Liver (tissue), 9 donors: ENCODE data around the gene SCAF1. TPM values are rescaled to one million over a fixed set of nuclear protein-coding genes. Genes with fewer than 3 reads are reported as not detected.

Experiments
- DNase-seq: peaks from one replicate; pipeline ENCODE4 v3.0.0-alpha.2; 2017; ENCODE audit warnings: low spot score
- H3K27ac ChIP-seq, 2 donors: one replicate each; pipeline ENCODE4 v1.7.0; 2013; ENCODE audit warnings: inconsistent platforms in 2 of 2, low read length in 2 of 2, control low read depth in 1 of 2, low read depth in 1 of 2, mild to moderate bottlenecking in 1 of 2
- H3K27me3 ChIP-seq, 4 donors: one replicate each; pipeline versions ENCODE4 v1.6.1 to v1.7.0; 2013; ENCODE audit warnings: low read length in 3 of 4, inconsistent platforms in 1 of 4, mild to moderate bottlenecking in 1 of 4, moderate library complexity in 1 of 4; ENCODE audit not compliant: control insufficient read depth in 4 of 4, insufficient read depth in 4 of 4
- H3K36me3 ChIP-seq, 4 donors: one replicate each; pipeline versions ENCODE4 v1.6.1 to v1.7.0; 2013; ENCODE audit warnings: low read length in 3 of 4, mild to moderate bottlenecking in 3 of 4, low read depth in 1 of 4, moderate library complexity in 1 of 4; ENCODE audit not compliant: control insufficient read depth in 4 of 4, insufficient read depth in 3 of 4
- H3K4me1 ChIP-seq, 4 donors: one replicate each; pipeline versions ENCODE4 v1.6.1 to v1.7.0; 2013; ENCODE audit warnings: low read length in 3 of 4, mild to moderate bottlenecking in 3 of 4, moderate library complexity in 1 of 4; ENCODE audit not compliant: control insufficient read depth in 4 of 4, insufficient read depth in 4 of 4
- H3K4me3 ChIP-seq, 3 donors: one replicate each; pipeline versions ENCODE4 v1.6.1 to v1.7.0; 2013; ENCODE audit warnings: low read length in 3 of 3, control low read depth in 1 of 3, low read depth in 1 of 3, mild to moderate bottlenecking in 1 of 3
- H3K9ac ChIP-seq, 2 donors: one replicate each; pipeline ENCODE4 v1.7.0; 2013; ENCODE audit warnings: low read length in 2 of 2, mild to moderate bottlenecking in 2 of 2, moderate library complexity in 2 of 2, control low read depth in 1 of 2, low read depth in 1 of 2
- H3K9me3 ChIP-seq, 4 donors: one replicate each; pipeline versions ENCODE4 v1.6.1 to v1.7.0; 2013; ENCODE audit warnings: low read length in 3 of 4; ENCODE audit not compliant: control insufficient read depth in 4 of 4
- ATF3 ChIP-seq: IDR thresholded peaks from 2 replicates; pipeline ENCODE4 v1.6.1; 2016; ENCODE audit warnings: antibody characterized with exemption
- CTCF ChIP-seq: fragments of 150-350 bp; IDR thresholded peaks from 2 replicates; pipeline ENCODE4 v1.5.1; 2017; ENCODE audit warnings: improper control_type of control experiment, low read depth, low read length; ENCODE audit not compliant: missing input control
- EGR1 ChIP-seq, 2 donors: IDR thresholded peaks; 2 replicates each; pipeline ENCODE4 v1.6.1; 2016 to 2018; ENCODE audit warnings: antibody characterized with exemption in 2 of 2, low read depth in 2 of 2
- FOXA1 ChIP-seq: IDR thresholded peaks from 2 replicates; pipeline ENCODE4 v1.6.1; 2016; ENCODE audit warnings: antibody characterized with exemption
- FOXA2 ChIP-seq: IDR thresholded peaks from 2 replicates; pipeline ENCODE4 v1.6.1; 2016; ENCODE audit warnings: antibody characterized with exemption
- GABPA ChIP-seq, 2 donors: IDR thresholded peaks in 1 of 2; conservative IDR thresholded peaks in 1 of 2; 2 replicates each; pipeline ENCODE4 v1.6.1; 2016; ENCODE audit warnings: antibody characterized with exemption in 2 of 2, mild to moderate bottlenecking in 1 of 2, moderate library complexity in 1 of 2
- HNF4A ChIP-seq, 2 donors: conservative IDR thresholded peaks; 2 replicates each; pipeline ENCODE4 v1.6.1; 2016; ENCODE audit warnings: antibody characterized with exemption in 2 of 2, mild to moderate bottlenecking in 2 of 2
- HNF4G ChIP-seq: IDR thresholded peaks from 2 replicates; pipeline ENCODE4 v1.6.1; 2016; ENCODE audit warnings: antibody characterized with exemption
- JUND ChIP-seq, 2 donors: IDR thresholded peaks; 2 replicates each; pipeline ENCODE4 v1.6.1; 2016; ENCODE audit warnings: antibody characterized with exemption in 2 of 2
- MAX ChIP-seq: IDR thresholded peaks from 2 replicates; pipeline ENCODE4 v1.6.1; 2016; ENCODE audit warnings: antibody characterized with exemption
- NR2F2 ChIP-seq: IDR thresholded peaks from 2 replicates; pipeline ENCODE4 v1.6.1; 2016; ENCODE audit warnings: antibody characterized with exemption
- RAD21 ChIP-seq, 2 donors: IDR thresholded peaks; 2 replicates each; pipeline ENCODE4 v1.6.1; 2016; ENCODE audit warnings: antibody characterized with exemption in 2 of 2, mild to moderate bottlenecking in 2 of 2
- RXRA ChIP-seq, 2 donors: IDR thresholded peaks; 2 replicates each; pipeline ENCODE4 v1.6.1; 2017 to 2018; ENCODE audit warnings: antibody characterized with exemption in 2 of 2, mild to moderate bottlenecking in 1 of 2
- SP1 ChIP-seq: IDR thresholded peaks from 2 replicates; pipeline ENCODE4 v1.6.1; 2018; ENCODE audit warnings: antibody characterized with exemption, mild to moderate bottlenecking
- TAF1 ChIP-seq: conservative IDR thresholded peaks from 2 replicates; pipeline ENCODE4 v1.6.1; 2016; ENCODE audit warnings: antibody characterized with exemption, mild to moderate bottlenecking
- YY1 ChIP-seq: IDR thresholded peaks from 2 replicates; pipeline ENCODE4 v1.6.1; 2016; ENCODE audit warnings: antibody characterized with exemption, mild to moderate bottlenecking
- ZBTB33 ChIP-seq: IDR thresholded peaks from 2 replicates; pipeline ENCODE4 v1.6.1; 2016; ENCODE audit warnings: antibody characterized with exemption
- WGBS: extraction: QIAGEN DNeasy Blood & Tissue Kit; methylation state at CpG from one replicate; pipeline ENCODE4 v1.1.7; 2013; 5-methylcytosine and 5-hydroxymethylcytosine counted together
- polyA plus RNA-seq, 2 donors: library from polyadenylated mRNA; stranded (reverse) in 1 of 2; unstranded in 1 of 2; fragments of 200-250 nt in 1 of 2; fragments of >200 nt in 1 of 2; fragmentation: Nextera tagmentation in 1 of 2; extraction: Ambion mirVana in 1 of 2; gene quantifications; one replicate each; pipeline versions ENCODE4 v1.2.1 to v1.2.3, GENCODE V29; 2013 to 2015
- total RNA-seq, 2 donors: library from RNA; depleted of rRNA; stranded (reverse); fragments of >200 nt; gene quantifications; one replicate each; pipeline ENCODE4 v1.2.3, GENCODE V29; 2014
- donor health status: healthy.
- donor health status: healthy.
- donor health status: healthy.
- donor health status: healthy.
- donor health status: healthy.

The SCAF1 gene
- total and polyA plus RNA-seq, 4 donors, result 4.6 to 17.6 (median 9.9) TPM

- Histone ChIP-seq H3K4me1 (peaks cover 0 to 32% (median 16%) of the 10 kb centered on the region in 4 donors), H3K9ac (peak overlapping the region in 1 of 2 donors; percentile 98), H3K9me3 (no peaks in the 10 kb centered on the region), H3K27me3 (no peaks in the 10 kb centered on the region), H3K4me3 (no peak overlapping the region), H3K36me3 (peaks cover 2 to 9% (median 7%) of the 10 kb centered on the region in 4 donors), H3K27ac (no peak overlapping the region)
- TF ChIP-seq FOXA1, result no peak
- no peak for TF ChIP-seq GABPA (IDR thresholded peaks at IDR 0.05 in 1 of 2, conservative IDR thresholded peaks at IDR 0.05 in 1 of 2)
- TF ChIP-seq RXRA (IDR thresholded peaks at IDR 0.05), result no peak
- TF ChIP-seq HNF4G, result no peak
- no peak for TF ChIP-seq ZBTB33
- no peak for TF ChIP-seq ATF3
- TF ChIP-seq NR2F2, result no peak
- TF ChIP-seq YY1, result no peak
- no peak for TF ChIP-seq SP1
- no peak for TF ChIP-seq EGR1 (IDR thresholded peaks at IDR 0.05; ENCODE audit: low read depth in 2 of 2)
- no peak for TF ChIP-seq TAF1
- no peak for TF ChIP-seq MAX
- TF ChIP-seq JUND (IDR thresholded peaks at IDR 0.05), result no peak
- no peak for TF ChIP-seq FOXA2
- TF ChIP-seq CTCF, result no peak
- TF ChIP-seq RAD21 (IDR thresholded peaks at IDR 0.05), result no peak
- DNase-seq, result no peak
- WGBS, result 88% methylated on average over 2 of the region's 2 CpGs
Measured at GRCh38 chr19:49643466-49643865, 1.5 kb downstream of the SCAF1 start.

GRCh38 chr19:49645592-49645991, 3.6 kb downstream of the SCAF1 start:
- Histone ChIP-seq H3K4me3 (no peak overlapping the region), H3K9me3 (no peaks in the 10 kb centered on the region), H3K36me3 (peaks cover 5 to 25% (median 20%) of the 10 kb centered on the region in 4 donors), H3K27me3 (no peaks in the 10 kb centered on the region), H3K9ac (no peak overlapping the region), H3K4me1 (peaks cover 0 to 26% (median 13%) of the 10 kb centered on the region in 4 donors), H3K27ac (no peak overlapping the region)
- TF ChIP-seq HNF4A (conservative IDR thresholded peaks at IDR 0.05) (no peak), GABPA (IDR thresholded peaks at IDR 0.05 in 1 of 2, conservative IDR thresholded peaks at IDR 0.05 in 1 of 2) (no peak), CTCF (no peak)
- WGBS, result 94% methylated on average over 11 of the region's 11 CpGs
- no peak for DNase-seq
